A673 (cell line): ENCODE measurements around the gene LAPTM4A. TPM values are rescaled to one million over a fixed set of nuclear protein-coding genes. Genes with fewer than 3 reads are reported as not detected.

Experiments used
- BruUV-seq: library from RNA; stranded (reverse); fragments of 400-500 nt; replicated peaks from 2 replicates; lab custom pipeline; 2021; lab: Mats Ljungman, UMichigan
- CTCF ChIA-PET: fragments of 300-600 bp; sonication (Branson Sonifier 250); formaldehyde crosslinking; loops from one replicate; lab custom pipeline; 2022; ENCODE audit warnings: antibody characterized with exemption; lab: Charles Lee
- POLR2A ChIA-PET: fragments of 300-600 bp; sonication (Branson Sonifier 250); formaldehyde crosslinking; loops from one replicate; lab custom pipeline; 2022; ENCODE audit warnings: antibody characterized with exemption; ENCODE audit not compliant: low non-redundant PET; lab: Charles Lee
- DNase-seq: peaks from one replicate; pipeline ENCODE4 v3.0.0-alpha.2; 2015; ENCODE audit warnings: low spot score
- H3K27ac ChIP-seq: fragments of 200-600 bp; sonication (generic); 2 replicates; pipeline ENCODE4 v1.5.1; 2016; ENCODE audit warnings: mixed run types, low read depth, mild to moderate bottlenecking, mixed read lengths, antibody characterized with exemption, low read length; ENCODE audit not compliant: poor library complexity, severe bottlenecking
- H3K27me3 ChIP-seq: fragments of 200-600 bp; sonication (generic); replicated peaks from 2 replicates; pipeline ENCODE4 v1.6.1; 2017; ENCODE audit warnings: mixed run types, low read depth, mild to moderate bottlenecking, mixed read lengths, antibody characterized with exemption, low read length; ENCODE audit not compliant: insufficient read depth, poor library complexity
- H3K36me3 ChIP-seq: fragments of 200-600 bp; sonication (generic); 2 replicates; pipeline ENCODE4 v1.6.1; 2016; ENCODE audit warnings: mixed run types, mild to moderate bottlenecking, mixed read lengths, antibody characterized with exemption, low read length; ENCODE audit not compliant: insufficient read depth, poor library complexity, severe bottlenecking
- H3K4me1 ChIP-seq: fragments of 200-600 bp; sonication (generic); 2 replicates; pipeline ENCODE4 v1.6.1; 2017; ENCODE audit warnings: mixed run types, mild to moderate bottlenecking, mixed read lengths, antibody characterized with exemption, low read length; ENCODE audit not compliant: insufficient read depth, poor library complexity, severe bottlenecking
- H3K4me3 ChIP-seq: fragments of 200-600 bp; sonication (generic); 2 replicates; pipeline ENCODE4 v1.5.1; 2016; ENCODE audit warnings: low read depth, mixed run types, mild to moderate bottlenecking, mixed read lengths, low read length; ENCODE audit not compliant: poor library complexity, severe bottlenecking
- H3K9me3 ChIP-seq: fragments of 200-600 bp; sonication (generic); 2 replicates; pipeline ENCODE4 v1.6.1; 2016; ENCODE audit warnings: mixed run types, low read depth, mild to moderate bottlenecking, mixed read lengths, antibody characterized with exemption, low read length; ENCODE audit not compliant: poor library complexity, severe bottlenecking
- EZH2 ChIP-seq: fragments of 200-600 bp; sonication (generic); IDR thresholded peaks from 2 replicates; pipeline ENCODE4 v1.6.1; 2017; ENCODE audit warnings: borderline replicate concordance, low read depth, mild to moderate bottlenecking, mixed read lengths, antibody characterized with exemption, low read length; ENCODE audit not compliant: poor library complexity, severe bottlenecking
- intact Hi-C: fragments of 100-400 bp; cut with micrococcal nuclease; formaldehyde crosslinking; loops from one replicate; pipeline ENCODE4 v1.10.0; 2022; ENCODE audit not compliant: unreplicated experiment
- total RNA-seq: library from RNA; stranded (reverse); gene quantifications from 2 replicates; pipeline ENCODE4 v1.2.3, GENCODE V29; 2021
- TF ChIP-seq, protein P1 (sequence below): fragments of 300-800, 200-600 bp; sonication (generic); conservative IDR thresholded peaks from 2 replicates; pipeline ENCODE4 v1.5.1; 2017; ENCODE audit warnings: low read depth, mild to moderate bottlenecking, antibody characterized with exemption, low read length, moderate library complexity, mixed read lengths

Gene LAPTM4A
- total RNA-seq, 1 experiment from 2014 or later, result 158 TPM

DNA sequence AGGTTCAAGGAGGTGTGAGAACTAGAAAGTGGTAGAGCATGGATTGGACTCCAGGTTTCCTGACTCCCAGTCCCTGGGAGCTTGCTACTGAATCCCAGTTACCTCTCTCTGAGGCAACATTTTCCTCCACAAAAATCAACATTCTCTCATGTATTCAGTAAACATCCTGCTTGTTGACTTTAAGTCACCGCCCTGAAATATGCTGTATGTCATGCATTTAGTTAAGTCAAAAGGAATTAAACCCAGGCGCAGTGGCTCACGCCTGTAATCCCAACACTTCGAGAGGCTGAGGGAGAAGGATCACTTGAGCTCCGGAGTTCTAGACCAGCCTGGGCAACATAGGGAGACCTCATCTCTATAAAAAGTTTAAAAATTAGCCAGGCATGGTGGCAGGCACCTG lies 42.7 kb downstream of the LAPTM4A start:
- no peak for DNase-seq
- POLR2A ChIA-PET, result no interaction called here
- intact Hi-C loops, result no loop called here

DNA sequence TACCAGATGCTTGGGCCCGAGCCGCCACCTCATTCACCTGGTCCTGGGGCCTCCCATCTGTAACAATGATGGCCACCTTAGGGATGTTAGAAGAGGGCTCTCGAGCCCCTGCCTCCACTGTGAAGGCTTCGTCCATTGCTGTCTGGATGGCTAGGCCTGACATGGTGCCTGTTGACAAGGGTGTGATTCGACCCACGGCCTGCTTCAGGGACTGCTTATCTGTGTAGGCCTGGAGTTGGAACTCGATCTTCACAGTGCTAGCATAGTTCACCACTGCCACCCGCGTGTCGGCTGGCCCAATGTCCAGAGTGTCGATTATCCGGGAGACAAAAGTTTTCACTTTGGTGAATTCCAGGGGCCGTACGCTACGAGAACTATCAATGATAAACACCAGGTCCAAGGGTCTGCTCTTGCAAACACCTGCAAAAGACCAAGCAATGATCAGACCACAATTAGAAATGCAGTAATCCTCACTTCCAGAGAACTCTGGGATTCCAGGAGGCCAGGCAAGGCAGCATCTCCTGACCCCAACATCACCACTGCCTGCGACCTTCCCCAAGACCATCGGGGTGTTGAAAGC lies 45.4 kb downstream of the LAPTM4A start:
- Histone ChIP-seq H3K27ac (no peak overlapping the region), H3K4me3 (no peak overlapping the region), H3K9me3 (no peaks in the 10 kb centered on the region), H3K4me1 (peaks cover 1% of the 10 kb centered on the region), H3K27me3 (no peaks in the 10 kb centered on the region), H3K36me3 (no peaks in the 10 kb centered on the region)
- TF ChIP-seq, protein P1, sequence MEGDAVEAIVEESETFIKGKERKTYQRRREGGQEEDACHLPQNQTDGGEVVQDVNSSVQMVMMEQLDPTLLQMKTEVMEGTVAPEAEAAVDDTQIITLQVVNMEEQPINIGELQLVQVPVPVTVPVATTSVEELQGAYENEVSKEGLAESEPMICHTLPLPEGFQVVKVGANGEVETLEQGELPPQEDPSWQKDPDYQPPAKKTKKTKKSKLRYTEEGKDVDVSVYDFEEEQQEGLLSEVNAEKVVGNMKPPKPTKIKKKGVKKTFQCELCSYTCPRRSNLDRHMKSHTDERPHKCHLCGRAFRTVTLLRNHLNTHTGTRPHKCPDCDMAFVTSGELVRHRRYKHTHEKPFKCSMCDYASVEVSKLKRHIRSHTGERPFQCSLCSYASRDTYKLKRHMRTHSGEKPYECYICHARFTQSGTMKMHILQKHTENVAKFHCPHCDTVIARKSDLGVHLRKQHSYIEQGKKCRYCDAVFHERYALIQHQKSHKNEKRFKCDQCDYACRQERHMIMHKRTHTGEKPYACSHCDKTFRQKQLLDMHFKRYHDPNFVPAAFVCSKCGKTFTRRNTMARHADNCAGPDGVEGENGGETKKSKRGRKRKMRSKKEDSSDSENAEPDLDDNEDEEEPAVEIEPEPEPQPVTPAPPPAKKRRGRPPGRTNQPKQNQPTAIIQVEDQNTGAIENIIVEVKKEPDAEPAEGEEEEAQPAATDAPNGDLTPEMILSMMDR, result no peak
- TF ChIP-seq EZH2, result no peak
- intact Hi-C loops, result no loop called here
- no peak for DNase-seq
- CTCF ChIA-PET, result no interaction called here
- no TSS peak for BruUV-seq
- POLR2A ChIA-PET, result no interaction called here

More for the DNA sequence above, 42.7 kb downstream of the LAPTM4A start:
- Histone ChIP-seq H3K4me1 (peaks cover 3% of the 10 kb centered on the region), H3K27ac (no peak overlapping the region), H3K9me3 (no peaks in the 10 kb centered on the region), H3K36me3 (no peaks in the 10 kb centered on the region), H3K4me3 (no peak overlapping the region), H3K27me3 (no peaks in the 10 kb centered on the region)
- CTCF ChIA-PET, result no interaction called here
- no TSS peak for BruUV-seq
- TF ChIP-seq EZH2, result no peak
- TF ChIP-seq, protein P1, result no peak

DNA sequence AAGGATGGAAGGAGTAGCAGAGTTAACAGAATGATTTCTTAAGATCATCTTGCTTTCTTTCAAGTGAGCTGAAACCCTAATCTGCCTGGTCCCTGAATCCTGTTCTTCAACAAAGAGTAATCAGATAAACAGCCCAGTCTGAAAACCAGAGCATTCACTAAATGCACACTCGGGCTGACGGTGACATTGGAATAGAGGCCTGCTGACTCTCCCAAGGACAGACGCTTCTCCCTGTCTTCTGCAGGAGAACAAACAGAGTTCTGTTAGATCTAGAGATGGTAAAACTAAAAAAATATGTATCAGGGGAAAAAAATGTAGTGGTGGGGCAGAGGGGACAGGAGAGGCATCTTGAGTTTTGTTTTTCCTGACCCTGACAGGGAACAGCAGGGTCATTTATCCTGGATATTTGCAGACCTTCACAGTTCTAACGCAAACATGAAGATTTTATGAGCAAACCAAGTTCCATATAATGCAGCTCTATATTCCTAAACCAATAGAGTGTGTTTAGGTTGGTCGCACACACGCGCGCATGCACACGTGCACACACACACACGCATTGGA lies 46.3 kb downstream of the LAPTM4A start:
- Histone ChIP-seq H3K27ac (no peak overlapping the region), H3K4me3 (no peak overlapping the region), H3K27me3 (no peaks in the 10 kb centered on the region), H3K36me3 (no peaks in the 10 kb centered on the region), H3K4me1 (peaks cover 10% of the 10 kb centered on the region), H3K9me3 (no peaks in the 10 kb centered on the region)
- CTCF ChIA-PET, result no interaction called here
- intact Hi-C loops, result no loop called here
- BruUV-seq, result no TSS peak
- POLR2A ChIA-PET, result no interaction called here
- no peak for DNase-seq
- TF ChIP-seq, protein P1, result no peak
- no peak for TF ChIP-seq EZH2
